DOHH2 (cell line): ENCODE measurements around the gene RHOD.

Experiments used
- EZH2phosphoT487 ChIP-seq: fragments of 200-600 bp; sonication (generic); IDR thresholded peaks from 2 replicates; pipeline ENCODE4 v1.6.1; 2017; ENCODE audit warnings: borderline replicate concordance, mild to moderate bottlenecking, antibody characterized with exemption, low read length, moderate library complexity, mixed read lengths
- TF ChIP-seq, protein P1 (sequence below): fragments of 200-600 bp; sonication (generic); IDR thresholded peaks from one replicate; pipeline ENCODE4 v1.5.1; 2014; ENCODE audit warnings: antibody characterized with exemption, mild to moderate bottlenecking, low read depth, low read length; ENCODE audit not compliant: poor library complexity, severe bottlenecking

DNA sequence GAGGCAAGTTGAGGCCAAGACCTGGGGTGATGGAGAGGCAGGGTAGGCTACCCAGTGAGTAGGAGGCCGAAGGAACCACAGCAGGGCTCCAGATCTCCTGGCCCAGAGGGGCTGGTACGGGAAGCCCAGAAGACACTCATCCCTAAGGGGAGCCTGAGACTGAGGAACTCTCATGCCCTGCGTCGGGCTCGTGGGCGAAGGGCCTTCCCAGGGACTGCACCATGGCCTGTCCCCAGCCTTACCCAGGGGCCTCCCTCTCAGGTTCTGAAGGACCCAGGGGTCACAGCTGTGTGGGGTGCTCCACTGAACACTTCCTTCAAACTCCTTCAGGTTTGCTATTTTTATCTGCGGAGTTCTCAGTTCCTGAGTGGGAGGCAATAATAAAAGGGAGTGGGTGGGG lies 49.5 kb upstream of the RHOD start:
- TF ChIP-seq, protein P1, sequence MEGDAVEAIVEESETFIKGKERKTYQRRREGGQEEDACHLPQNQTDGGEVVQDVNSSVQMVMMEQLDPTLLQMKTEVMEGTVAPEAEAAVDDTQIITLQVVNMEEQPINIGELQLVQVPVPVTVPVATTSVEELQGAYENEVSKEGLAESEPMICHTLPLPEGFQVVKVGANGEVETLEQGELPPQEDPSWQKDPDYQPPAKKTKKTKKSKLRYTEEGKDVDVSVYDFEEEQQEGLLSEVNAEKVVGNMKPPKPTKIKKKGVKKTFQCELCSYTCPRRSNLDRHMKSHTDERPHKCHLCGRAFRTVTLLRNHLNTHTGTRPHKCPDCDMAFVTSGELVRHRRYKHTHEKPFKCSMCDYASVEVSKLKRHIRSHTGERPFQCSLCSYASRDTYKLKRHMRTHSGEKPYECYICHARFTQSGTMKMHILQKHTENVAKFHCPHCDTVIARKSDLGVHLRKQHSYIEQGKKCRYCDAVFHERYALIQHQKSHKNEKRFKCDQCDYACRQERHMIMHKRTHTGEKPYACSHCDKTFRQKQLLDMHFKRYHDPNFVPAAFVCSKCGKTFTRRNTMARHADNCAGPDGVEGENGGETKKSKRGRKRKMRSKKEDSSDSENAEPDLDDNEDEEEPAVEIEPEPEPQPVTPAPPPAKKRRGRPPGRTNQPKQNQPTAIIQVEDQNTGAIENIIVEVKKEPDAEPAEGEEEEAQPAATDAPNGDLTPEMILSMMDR, result no peak
- no peak for TF ChIP-seq EZH2phosphoT487
